ENCODE data around the gene SLC24A4. TPM values are rescaled to one million over a fixed set of nuclear protein-coding genes. Genes with fewer than 3 reads are reported as not detected.

Gene SLC24A4
- total and polyA plus RNA-seq, 3 donors from 2014 or later = 3.6 to 10.6 (median 8.5) TPM

DNA sequence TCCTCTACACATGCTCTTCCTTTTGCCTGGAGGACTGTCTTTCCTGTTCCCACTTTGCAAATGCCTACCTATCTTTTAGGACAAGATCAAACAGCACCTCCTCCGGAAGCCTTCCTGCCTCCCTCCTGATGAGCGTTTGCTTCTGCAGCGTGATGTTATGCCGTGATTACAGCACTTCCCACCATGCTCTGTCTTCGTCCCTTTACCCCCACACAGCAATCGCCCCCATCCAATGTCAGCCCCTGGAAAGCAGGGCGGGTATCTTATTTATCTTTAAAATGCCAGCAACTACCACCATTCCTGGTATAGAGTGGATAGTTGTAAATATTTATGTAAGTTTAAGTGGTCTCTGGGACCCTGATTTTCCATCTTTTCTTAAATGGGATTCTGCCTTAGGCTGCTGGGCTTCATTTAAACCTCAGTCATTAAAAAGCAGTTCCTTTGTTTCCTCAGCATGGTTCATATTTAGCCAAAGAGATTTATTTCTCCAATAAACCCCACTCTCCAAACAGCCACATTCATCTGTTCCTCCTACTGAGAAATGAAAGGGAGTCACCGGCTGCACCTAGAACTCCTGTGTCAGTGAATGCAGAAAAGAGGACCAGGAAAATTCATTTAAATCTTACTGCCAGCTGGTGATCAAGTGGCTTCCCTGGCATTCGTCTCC is 33.8 kb upstream of the SLC24A4 start:
- no peaks in the 10 kb centered on the region for H3K9me3 ChIP-seq
- TF ChIP-seq, protein P1, sequence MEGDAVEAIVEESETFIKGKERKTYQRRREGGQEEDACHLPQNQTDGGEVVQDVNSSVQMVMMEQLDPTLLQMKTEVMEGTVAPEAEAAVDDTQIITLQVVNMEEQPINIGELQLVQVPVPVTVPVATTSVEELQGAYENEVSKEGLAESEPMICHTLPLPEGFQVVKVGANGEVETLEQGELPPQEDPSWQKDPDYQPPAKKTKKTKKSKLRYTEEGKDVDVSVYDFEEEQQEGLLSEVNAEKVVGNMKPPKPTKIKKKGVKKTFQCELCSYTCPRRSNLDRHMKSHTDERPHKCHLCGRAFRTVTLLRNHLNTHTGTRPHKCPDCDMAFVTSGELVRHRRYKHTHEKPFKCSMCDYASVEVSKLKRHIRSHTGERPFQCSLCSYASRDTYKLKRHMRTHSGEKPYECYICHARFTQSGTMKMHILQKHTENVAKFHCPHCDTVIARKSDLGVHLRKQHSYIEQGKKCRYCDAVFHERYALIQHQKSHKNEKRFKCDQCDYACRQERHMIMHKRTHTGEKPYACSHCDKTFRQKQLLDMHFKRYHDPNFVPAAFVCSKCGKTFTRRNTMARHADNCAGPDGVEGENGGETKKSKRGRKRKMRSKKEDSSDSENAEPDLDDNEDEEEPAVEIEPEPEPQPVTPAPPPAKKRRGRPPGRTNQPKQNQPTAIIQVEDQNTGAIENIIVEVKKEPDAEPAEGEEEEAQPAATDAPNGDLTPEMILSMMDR (IDR thresholded peaks at IDR 0.05) = no peak
- TF ChIP-seq POLR2A (IDR thresholded peaks at IDR 0.05) = no peak
- no peak overlapping the region for H3K4me3 ChIP-seq
- no peaks in the 10 kb centered on the region for H3K36me3 ChIP-seq (ENCODE audit: low read depth, missing control alignments)
- WGBS, 2 donors = 54 to 56% methylated on average over 9 of the region's 9 CpGs
- intact Hi-C loops (cut with DNase I; ENCODE audit: low total_unique reads) = no loop called here
- H3K27me3 ChIP-seq = no peaks in the 10 kb centered on the region
- no peak for DNase-seq
- no peak overlapping the region for H3K27ac ChIP-seq
- H3K4me1 ChIP-seq = no peaks in the 10 kb centered on the region

DNA sequence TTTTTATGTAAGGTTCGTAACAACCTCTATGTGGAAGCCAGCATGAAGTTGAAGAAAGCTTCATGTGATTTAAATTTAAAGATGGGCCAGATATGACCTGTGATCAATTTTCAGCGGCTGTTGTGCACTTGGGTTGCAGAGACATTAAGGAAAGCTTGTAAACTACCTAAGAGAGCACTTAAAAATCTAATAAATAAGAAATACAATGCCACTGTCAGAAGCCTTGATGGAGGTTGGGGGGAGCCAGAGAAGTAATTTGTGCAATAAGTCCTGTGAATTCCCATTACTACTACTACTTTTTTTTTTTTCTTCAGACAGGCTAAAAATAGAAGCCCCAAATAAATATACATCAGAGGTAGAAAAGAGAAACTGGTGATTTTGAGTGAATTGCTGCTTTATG is 30.3 kb upstream of the SLC24A4 start:
- intact Hi-C loops (cut with DNase I; ENCODE audit: low total_unique reads) = no loop called here
- Histone ChIP-seq H3K9me3 (no peaks in the 10 kb centered on the region), H3K4me1 (no peaks in the 10 kb centered on the region), H3K36me3 (ENCODE audit: low read depth, missing control alignments) (no peaks in the 10 kb centered on the region), H3K4me3 (no peak overlapping the region), H3K27me3 (no peaks in the 10 kb centered on the region), H3K27ac (no peak overlapping the region)
- no peak for DNase-seq
- WGBS, 2 donors = 94 to 96% methylated on average over 2 of the region's 2 CpGs
- no peak for TF ChIP-seq POLR2A (IDR thresholded peaks at IDR 0.05)
- TF ChIP-seq, protein P1 (IDR thresholded peaks at IDR 0.05) = no peak

DNA sequence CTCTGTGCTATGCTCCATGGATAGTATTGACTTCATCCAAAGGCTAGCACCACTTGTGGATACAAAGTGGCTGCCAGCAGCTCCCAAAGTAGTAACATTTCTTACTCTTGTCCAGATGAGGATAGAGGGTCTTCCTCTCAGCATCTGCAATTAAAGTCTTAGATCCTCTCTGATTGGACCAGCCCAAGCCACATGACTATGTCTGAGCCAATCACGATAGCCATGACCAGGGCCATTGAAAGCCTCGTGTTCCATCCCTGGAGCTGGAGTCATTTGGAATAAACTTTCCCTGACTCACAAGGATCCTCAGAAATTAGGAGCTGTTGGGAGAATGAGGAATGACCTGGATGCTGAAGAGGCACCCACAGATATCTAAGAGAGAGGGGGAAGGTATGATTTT is 28.5 kb upstream of the SLC24A4 start:
- no peaks in the 10 kb centered on the region for H3K36me3 ChIP-seq (ENCODE audit: low read depth, missing control alignments)
- no peak overlapping the region for H3K4me3 ChIP-seq
- peak; percentile 55 for DNase-seq
- intact Hi-C loops (cut with DNase I; ENCODE audit: low total_unique reads) = no loop called here
- no peak for TF ChIP-seq POLR2A (IDR thresholded peaks at IDR 0.05)
- TF ChIP-seq, protein P1 (IDR thresholded peaks at IDR 0.05) = no peak
- H3K27ac ChIP-seq = no peak overlapping the region
- H3K27me3 ChIP-seq = no peaks in the 10 kb centered on the region
- WGBS, 2 donors = 58 to 59% methylated on average over 2 of the region's 2 CpGs
- H3K4me1 ChIP-seq = peaks cover 13% of the 10 kb centered on the region
- H3K9me3 ChIP-seq = no peaks in the 10 kb centered on the region

DNA sequence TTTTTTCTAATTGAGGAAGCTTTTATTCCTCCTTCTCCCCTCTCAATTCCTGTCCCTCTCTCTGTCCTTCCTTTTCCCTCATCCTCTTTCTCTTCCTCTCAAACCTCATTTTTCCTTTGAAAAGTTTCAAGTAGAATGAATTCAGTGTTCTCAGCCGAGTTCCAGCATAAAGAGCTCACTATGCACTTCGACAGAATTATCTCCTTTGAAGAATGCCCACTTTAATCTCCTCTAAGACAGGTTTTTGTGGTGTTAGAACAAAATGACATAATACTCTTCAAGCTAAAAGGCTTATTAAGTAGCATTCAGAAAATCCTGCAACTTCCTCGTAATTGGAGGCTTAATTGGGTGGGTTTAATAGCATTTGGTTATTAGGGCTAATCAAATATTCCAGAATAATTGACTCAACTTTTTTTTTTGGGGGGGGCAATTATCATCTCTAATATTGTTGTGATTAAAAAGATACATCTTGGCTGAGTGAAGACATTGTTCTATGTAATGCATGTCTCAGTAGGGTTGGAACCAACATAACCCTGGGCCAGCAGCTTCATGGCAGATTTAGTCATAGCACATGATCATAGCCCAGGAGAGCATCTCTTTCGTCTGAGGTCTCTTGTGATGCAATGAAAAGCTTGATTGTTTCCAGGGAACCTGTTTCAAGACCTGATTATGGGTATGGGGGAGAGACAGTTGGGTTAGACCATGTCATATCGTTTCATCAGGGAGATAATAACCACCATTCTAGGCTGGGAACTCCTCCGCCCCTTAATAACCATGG is 25.0 kb upstream of the SLC24A4 start:
- intact Hi-C loops (cut with DNase I; ENCODE audit: low total_unique reads) = no loop called here
- H3K36me3 ChIP-seq (ENCODE audit: low read depth, missing control alignments) = no peaks in the 10 kb centered on the region
- TF ChIP-seq POLR2A (IDR thresholded peaks at IDR 0.05) = no peak
- TF ChIP-seq, protein P1 (IDR thresholded peaks at IDR 0.05) = no peak
- WGBS, 2 donors = 71 to 73% methylated on average over 6 of the region's 6 CpGs
- H3K27me3 ChIP-seq = no peaks in the 10 kb centered on the region
- H3K9me3 ChIP-seq = no peaks in the 10 kb centered on the region
- peak overlapping the region in 1 of 2 donors; percentile 1 for H3K27ac ChIP-seq
- H3K4me1 ChIP-seq = peaks cover 23% of the 10 kb centered on the region
- no peak overlapping the region for H3K4me3 ChIP-seq
- DNase-seq = no peak

Measured in testis (tissue), 3 donors.